HG03558 (cell line): ENCODE results near the gene PPFIA3.

ENCODE experiments used
- ATAC-seq: cut with Tn5 transposase; IDR thresholded peaks from one replicate; pipeline ENCODE4 v1.9.1; 2021; ENCODE audit warnings: moderate number of reproducible peaks; ENCODE audit not compliant: unreplicated experiment; ENCODE audit errors: extremely low read depth

The PPFIA3 gene

GRCh38 chr19:49101160-49101559 is 18.2 kb upstream of the PPFIA3 start:
- ATAC-seq: no peak

- ATAC-seq: no peak
These were observed 17.0 kb upstream of the PPFIA3 start for GRCh38 chr19:49102303-49102702.

GRCh38 chr19:49103331-49104085 is 15.8 kb upstream of the PPFIA3 start:
- no peak for ATAC-seq

GRCh38 chr19:49104229-49104864 is 15.0 kb upstream of the PPFIA3 start:
- no peak for ATAC-seq

- ATAC-seq: no peak
These were observed 12.7 kb upstream of the PPFIA3 start for GRCh38 chr19:49106648-49107135.

GRCh38 chr19:49107625-49108459 is 11.5 kb upstream of the PPFIA3 start:
- ATAC-seq: no peak

- ATAC-seq: no peak
These were observed 10.3 kb upstream of the PPFIA3 start for GRCh38 chr19:49109051-49109450.

- ATAC-seq: no peak
These were observed 9.6 kb upstream of the PPFIA3 start for GRCh38 chr19:49109569-49110233.

GRCh38 chr19:49110567-49110966 is 8.8 kb upstream of the PPFIA3 start:
- no peak for ATAC-seq

GRCh38 chr19:49111218-49111998 is 7.9 kb upstream of the PPFIA3 start:
- no peak for ATAC-seq

- ATAC-seq: no peak
These were observed 5.3 kb upstream of the PPFIA3 start, which contains the start of gene LIN7B for GRCh38 chr19:49113762-49114629. Gene LIN7B (plus strand): TSS chr19:49114370. CDS start chr19:49114405, 35 bp downstream.

GRCh38 chr19:49114630-49115363 is 4.5 kb upstream of the PPFIA3 start:
- no peak for ATAC-seq

- no peak for ATAC-seq
These were observed 2.8 kb upstream of the PPFIA3 start for GRCh38 chr19:49116544-49116943.

- no peak for ATAC-seq
These were observed 1.4 kb upstream of the PPFIA3 start for GRCh38 chr19:49117677-49118564.

GRCh38 chr19:49118565-49119410 is 556 bp upstream of the PPFIA3 start, which contains the start of gene C19orf73:
Gene C19orf73 (minus strand): TSS chr19:49119143. CDS start chr19:49119022, 121 bp downstream.
- peak; percentile 59 for ATAC-seq

GRCh38 chr19:49120325-49120683 is 960 bp downstream of the PPFIA3 start:
- ATAC-seq: no peak
